DOHH2 (cell line): ENCODE measurements around the gene IL18.

Source experiments
- CTCF ChIP-seq: fragments of 200-600 bp; sonication (generic); IDR thresholded peaks from one replicate; pipeline ENCODE4 v1.5.1; 2014; ENCODE audit warnings: antibody characterized with exemption, mild to moderate bottlenecking, low read depth, low read length; ENCODE audit not compliant: poor library complexity, severe bottlenecking
- EZH2phosphoT487 ChIP-seq: fragments of 200-600 bp; sonication (generic); IDR thresholded peaks from 2 replicates; pipeline ENCODE4 v1.6.1; 2017; ENCODE audit warnings: borderline replicate concordance, mild to moderate bottlenecking, antibody characterized with exemption, low read length, moderate library complexity, mixed read lengths

- TF ChIP-seq CTCF (no peak), EZH2phosphoT487 (no peak)
Observed at GRCh38 chr11:112200252-112200651, 36.4 kb upstream of the IL18 start.
